ENCODE data around the gene AMMECR1L. TPM values are rescaled to one million over a fixed set of nuclear protein-coding genes. Genes with fewer than 3 reads are reported as not detected.

Gene AMMECR1L
- total RNA-seq, 1 experiment from 2014 or later = 26.0 TPM

GRCh38 chr2:127929449-127929848, 43.7 kb upstream of the AMMECR1L start:
- CTCF ChIA-PET = no interaction called here
- H3K4me1 ChIP-seq (ENCODE audit: insufficient read depth, low read length, poor library complexity, severe bottlenecking) = no peaks in the 10 kb centered on the region
- no peaks in the 10 kb centered on the region for H3K36me3 ChIP-seq (ENCODE audit: insufficient read depth, low read length, poor library complexity, severe bottlenecking)
- no peak overlapping the region for H3K4me3 ChIP-seq (ENCODE audit: low read depth, low read length, poor library complexity, severe bottlenecking)
- no peaks in the 10 kb centered on the region for H3K27me3 ChIP-seq (replicated peaks; ENCODE audit: insufficient read depth, low read depth, low read length, poor library complexity)
- DNase-seq (ENCODE audit: low spot score) = no peak
- no peak for TF ChIP-seq EZH2 (IDR thresholded peaks at IDR 0.05; ENCODE audit: borderline replicate concordance, low read depth, low read length, poor library complexity, severe bottlenecking)
- no peak for TF ChIP-seq CTCF (conservative IDR thresholded peaks at IDR 0.05; ENCODE audit: low read depth, low read length)
- H3K9me3 ChIP-seq (ENCODE audit: low read depth, low read length, poor library complexity, severe bottlenecking) = no peaks in the 10 kb centered on the region
- intact Hi-C loops (cut with micrococcal nuclease; ENCODE audit: unreplicated experiment) = no loop called here
- POLR2A ChIA-PET (ENCODE audit: low non-redundant PET) = no interaction called here
- no TSS peak for BruUV-seq (replicated peaks)
- no peak overlapping the region for H3K27ac ChIP-seq (ENCODE audit: low read depth, low read length, poor library complexity, severe bottlenecking)

- Histone ChIP-seq H3K27me3 (replicated peaks; ENCODE audit: insufficient read depth, low read depth, low read length, poor library complexity) (no peaks in the 10 kb centered on the region), H3K27ac (ENCODE audit: low read depth, low read length, poor library complexity, severe bottlenecking) (no peak overlapping the region), H3K4me1 (ENCODE audit: insufficient read depth, low read length, poor library complexity, severe bottlenecking) (no peaks in the 10 kb centered on the region), H3K4me3 (ENCODE audit: low read depth, low read length, poor library complexity, severe bottlenecking) (no peak overlapping the region), H3K9me3 (ENCODE audit: low read depth, low read length, poor library complexity, severe bottlenecking) (no peaks in the 10 kb centered on the region), H3K36me3 (ENCODE audit: insufficient read depth, low read length, poor library complexity, severe bottlenecking) (no peaks in the 10 kb centered on the region)
- CTCF ChIA-PET = no interaction called here
- no peak for DNase-seq (ENCODE audit: low spot score)
- TF ChIP-seq CTCF (conservative IDR thresholded peaks at IDR 0.05; ENCODE audit: low read depth, low read length) (no peak), EZH2 (IDR thresholded peaks at IDR 0.05; ENCODE audit: borderline replicate concordance, low read depth, low read length, poor library complexity, severe bottlenecking) (no peak)
- no TSS peak for BruUV-seq (replicated peaks)
- POLR2A ChIA-PET (ENCODE audit: low non-redundant PET) = no interaction called here
- intact Hi-C loops (cut with micrococcal nuclease; ENCODE audit: unreplicated experiment) = no loop called here
Measured at GRCh38 chr2:127927384-127927783, 41.6 kb upstream of the AMMECR1L start.

GRCh38 chr2:127917916-127918315, 32.2 kb upstream of the AMMECR1L start:
- H3K27ac ChIP-seq (ENCODE audit: low read depth, low read length, poor library complexity, severe bottlenecking) = no peak overlapping the region
- TF ChIP-seq CTCF (conservative IDR thresholded peaks at IDR 0.05; ENCODE audit: low read depth, low read length) = no peak
- ChIA-PET POLR2A (ENCODE audit: low non-redundant PET) (no interaction called here), CTCF (no interaction called here)
- H3K4me3 ChIP-seq (ENCODE audit: low read depth, low read length, poor library complexity, severe bottlenecking) = no peak overlapping the region
- intact Hi-C loops (cut with micrococcal nuclease; ENCODE audit: unreplicated experiment) = no loop called here
- BruUV-seq (replicated peaks) = no TSS peak
- H3K9me3 ChIP-seq (ENCODE audit: low read depth, low read length, poor library complexity, severe bottlenecking) = no peaks in the 10 kb centered on the region
- no peaks in the 10 kb centered on the region for H3K27me3 ChIP-seq (replicated peaks; ENCODE audit: insufficient read depth, low read depth, low read length, poor library complexity)
- no peaks in the 10 kb centered on the region for H3K36me3 ChIP-seq (ENCODE audit: insufficient read depth, low read length, poor library complexity, severe bottlenecking)
- no peaks in the 10 kb centered on the region for H3K4me1 ChIP-seq (ENCODE audit: insufficient read depth, low read length, poor library complexity, severe bottlenecking)
- DNase-seq (ENCODE audit: low spot score) = no peak
